ENCODE results near the gene TRPM3.

TRPM3 gene

GRCh38 chr9:70542311-70542931, 579.0 kb downstream of the TRPM3 start:
- DNase-seq: no peak

DNA sequence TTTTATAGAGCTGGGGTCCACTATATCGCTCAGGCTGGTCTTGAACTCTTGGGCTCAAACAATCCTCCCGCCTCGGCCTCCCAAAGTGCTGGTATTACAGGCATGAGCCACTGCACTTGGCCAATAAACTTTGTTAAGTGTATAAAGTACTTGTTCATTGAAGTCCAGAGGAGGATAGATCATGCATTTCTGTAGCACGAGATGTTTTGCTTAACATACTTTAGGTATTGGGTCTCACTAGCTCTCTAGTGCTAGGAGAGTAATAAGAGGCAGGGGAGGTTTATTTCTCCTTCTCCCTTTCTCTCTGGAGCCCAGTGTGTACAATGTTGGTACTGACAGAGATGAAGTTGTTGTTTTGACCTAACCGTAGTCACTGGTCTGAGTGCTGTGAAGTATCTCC, 581.4 kb downstream of the TRPM3 start:
- DNase-seq: no peak

GRCh38 chr9:70539526-70539925, 581.9 kb downstream of the TRPM3 start:
- no peak for DNase-seq

DNA sequence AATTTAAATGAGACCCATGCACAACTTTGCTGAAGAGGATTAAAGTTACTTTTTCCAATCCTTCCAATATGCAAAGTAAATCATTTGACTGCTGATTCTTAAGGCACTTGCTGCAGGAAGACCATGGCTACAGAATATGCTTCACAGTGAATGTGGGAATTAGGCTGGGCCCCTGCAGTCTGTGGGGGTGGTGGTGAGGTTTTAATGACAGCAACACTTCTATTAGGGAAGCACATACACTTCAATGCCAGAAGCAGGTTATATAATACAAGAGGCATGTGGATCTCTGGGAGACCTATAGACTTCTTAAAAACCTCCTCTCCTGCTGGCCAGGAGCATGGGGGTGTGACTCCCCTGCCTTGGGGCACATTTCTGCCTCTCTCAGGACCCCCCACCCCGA, 582.4 kb downstream of the TRPM3 start:
- no peak for DNase-seq

- DNase-seq: no peak
Observed at GRCh38 chr9:70537084-70537483, 584.3 kb downstream of the TRPM3 start.

- DNase-seq: no peak
Observed at GRCh38 chr9:70535546-70536323, 585.7 kb downstream of the TRPM3 start.

DNA sequence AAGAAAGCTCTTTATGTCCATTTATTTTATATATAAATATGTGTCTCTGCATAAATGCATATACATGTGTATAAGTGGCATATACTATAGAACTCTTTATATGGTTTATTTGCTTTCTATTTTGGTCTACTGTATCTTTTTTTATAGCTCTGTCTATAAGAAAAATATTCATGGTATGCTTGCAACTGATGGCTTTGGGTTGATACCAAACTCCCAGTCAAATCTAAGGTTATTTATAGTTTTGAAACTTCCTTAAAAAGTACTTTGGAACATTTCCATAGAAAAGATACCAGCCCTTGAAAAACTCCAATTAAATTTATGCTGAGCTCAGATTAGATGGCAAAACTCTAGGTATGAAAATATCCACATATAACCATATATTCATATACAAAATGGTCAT, 587.0 kb downstream of the TRPM3 start:
- DNase-seq: no peak

DNA sequence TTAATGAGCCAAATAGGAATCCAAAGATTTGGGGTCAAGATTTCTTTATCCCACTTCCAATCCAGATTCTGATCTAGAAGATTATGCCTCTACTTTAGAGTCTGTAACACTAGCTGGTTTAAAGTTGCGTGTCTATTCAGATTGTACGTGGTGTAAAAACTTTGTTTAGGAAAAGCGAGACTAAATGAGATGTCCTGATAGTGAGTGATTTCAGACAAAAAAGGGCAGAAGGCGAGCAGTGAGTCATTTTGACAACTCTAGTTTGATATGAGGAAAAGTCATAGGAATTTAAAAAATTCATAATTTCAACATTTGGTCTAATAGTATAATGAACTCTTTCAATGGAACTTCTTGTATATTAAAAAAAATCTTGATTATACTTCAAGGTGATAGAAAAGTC, 587.4 kb downstream of the TRPM3 start:
- no peak for DNase-seq

- DNase-seq: no peak
Observed at GRCh38 chr9:70533492-70533891, 587.9 kb downstream of the TRPM3 start.

DNA sequence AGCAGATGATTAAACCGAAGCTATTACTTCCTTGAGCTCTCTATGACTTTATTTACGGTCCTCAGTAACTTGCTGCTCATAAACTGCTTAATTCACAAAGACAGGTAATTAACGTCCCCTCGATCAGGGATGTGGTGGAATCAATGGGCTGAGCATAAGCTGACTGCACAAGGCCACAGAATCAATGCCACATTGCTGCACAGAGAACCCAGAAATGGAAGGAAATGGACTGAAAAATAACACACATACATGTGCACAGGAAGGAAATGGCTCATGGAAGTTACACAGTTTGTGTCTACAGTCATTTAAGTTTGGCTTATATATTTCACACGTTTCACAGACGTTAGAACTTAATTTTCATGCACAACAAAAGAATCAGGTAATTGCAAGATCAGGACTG, 588.7 kb downstream of the TRPM3 start:
- DNase-seq: no peak

GRCh38 chr9:70531311-70531710, 590.1 kb downstream of the TRPM3 start:
- no peak for DNase-seq

DNA sequence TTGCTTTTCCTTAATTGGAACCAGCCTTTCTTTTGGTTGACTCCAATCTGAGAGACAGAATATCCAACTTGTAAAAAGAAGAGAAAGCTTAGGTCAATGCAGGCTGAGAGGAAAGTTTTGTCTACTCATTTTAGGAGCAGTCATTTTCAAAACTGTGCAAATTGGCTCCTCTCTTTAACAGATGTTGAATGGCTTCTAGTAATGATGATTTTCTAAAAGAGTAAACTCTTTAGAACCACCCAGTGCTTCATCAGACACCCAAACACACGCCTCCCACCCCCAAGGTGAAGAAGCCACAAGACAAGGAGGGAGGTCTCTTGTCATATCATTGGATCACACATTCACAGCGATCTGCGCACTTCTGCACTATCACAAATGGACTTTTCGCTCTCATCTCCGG, 590.7 kb downstream of the TRPM3 start:
- DNase-seq: no peak

GRCh38 chr9:70529833-70530232, 591.6 kb downstream of the TRPM3 start:
- DNase-seq: peak in 1 of 2 experiments; percentile 0

GRCh38 chr9:70529377-70529776, 592.0 kb downstream of the TRPM3 start:
- DNase-seq: no peak

- DNase-seq: no peak
Observed at GRCh38 chr9:70526902-70527301, 594.5 kb downstream of the TRPM3 start.

- no peak for DNase-seq
Observed at GRCh38 chr9:70525519-70525918, 595.9 kb downstream of the TRPM3 start.

DNA sequence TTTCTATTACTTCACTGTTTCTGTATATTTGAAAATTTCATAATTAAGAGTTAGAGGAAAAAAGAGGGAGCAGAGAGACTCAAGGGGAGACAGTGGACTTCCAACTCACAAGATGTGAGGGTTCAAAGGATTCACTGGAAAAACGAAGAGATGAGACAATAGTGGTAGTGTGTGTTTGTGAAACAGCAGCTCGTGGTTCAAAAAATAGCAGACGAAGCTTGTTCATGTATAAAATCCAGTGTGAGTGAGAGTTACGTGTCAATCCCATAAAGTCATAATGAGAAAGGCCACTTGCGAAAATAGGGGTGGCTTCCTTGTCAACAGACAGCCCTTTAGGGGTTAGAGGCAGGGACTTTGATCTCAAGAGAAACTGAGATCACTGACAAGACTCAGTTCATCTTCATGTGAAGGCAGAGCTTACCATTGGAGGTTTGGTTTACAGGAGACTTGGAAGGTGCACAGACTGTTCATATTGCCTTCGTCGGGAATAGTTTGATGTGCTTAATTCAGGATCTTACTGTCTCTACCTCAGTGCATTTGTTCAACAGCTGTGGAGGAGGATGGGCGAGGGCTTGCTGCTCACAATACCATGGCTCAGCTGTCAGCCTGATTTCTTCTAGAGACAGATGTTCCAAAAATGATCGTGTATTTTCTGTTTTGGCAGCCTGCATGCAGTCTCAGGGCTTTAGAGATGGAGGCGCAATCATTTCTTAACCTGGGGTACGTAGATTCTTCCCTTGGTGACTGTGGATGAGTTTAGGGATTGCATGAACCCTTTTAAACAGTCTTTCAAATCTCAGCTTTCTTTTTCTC, 601.3 kb downstream of the TRPM3 start:
- DNase-seq: peak; percentile 4 to 62

GRCh38 chr9:70517926-70518610, 603.4 kb downstream of the TRPM3 start:
- DNase-seq: no peak

DNA sequence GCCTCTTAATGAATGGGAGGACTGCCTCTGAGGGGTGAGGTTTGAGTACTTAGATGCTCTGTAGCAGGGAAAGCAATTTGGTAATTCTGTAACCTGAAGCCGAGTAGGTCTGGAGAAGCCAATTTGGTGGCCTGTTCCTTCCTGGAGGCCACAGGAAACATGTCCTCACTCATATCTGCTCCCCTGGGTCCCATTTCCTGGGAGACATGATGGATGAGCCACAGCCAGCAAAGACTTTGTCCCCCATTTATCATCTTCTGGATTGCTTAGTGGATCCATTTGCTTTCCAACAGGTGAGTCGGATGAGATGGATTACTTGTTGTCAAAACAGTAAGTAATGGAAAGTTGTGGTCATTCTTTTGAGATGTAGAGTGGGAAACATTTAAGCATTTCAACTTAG, 607.1 kb downstream of the TRPM3 start:
- no peak for DNase-seq

DNA sequence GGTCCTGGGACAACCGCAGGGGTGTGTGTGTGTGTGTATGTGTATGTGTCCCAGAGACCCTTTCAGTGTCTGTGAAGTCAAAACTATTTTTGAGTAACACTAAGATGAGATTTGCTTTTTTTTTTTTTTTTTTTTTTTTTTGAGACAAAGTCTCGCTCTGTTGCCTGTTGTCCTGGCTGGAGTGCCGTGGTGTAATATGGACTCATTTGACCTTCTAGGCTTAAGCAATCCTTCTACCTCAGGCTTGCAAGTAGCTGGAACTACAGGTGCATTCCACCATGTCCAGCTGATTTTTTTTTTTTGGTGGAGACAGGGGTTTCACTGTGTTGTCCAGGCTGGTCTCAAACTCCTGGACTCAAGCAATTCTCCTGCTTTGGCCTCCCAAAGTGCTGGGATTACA, 609.6 kb downstream of the TRPM3 start:
- DNase-seq: no peak

DNA sequence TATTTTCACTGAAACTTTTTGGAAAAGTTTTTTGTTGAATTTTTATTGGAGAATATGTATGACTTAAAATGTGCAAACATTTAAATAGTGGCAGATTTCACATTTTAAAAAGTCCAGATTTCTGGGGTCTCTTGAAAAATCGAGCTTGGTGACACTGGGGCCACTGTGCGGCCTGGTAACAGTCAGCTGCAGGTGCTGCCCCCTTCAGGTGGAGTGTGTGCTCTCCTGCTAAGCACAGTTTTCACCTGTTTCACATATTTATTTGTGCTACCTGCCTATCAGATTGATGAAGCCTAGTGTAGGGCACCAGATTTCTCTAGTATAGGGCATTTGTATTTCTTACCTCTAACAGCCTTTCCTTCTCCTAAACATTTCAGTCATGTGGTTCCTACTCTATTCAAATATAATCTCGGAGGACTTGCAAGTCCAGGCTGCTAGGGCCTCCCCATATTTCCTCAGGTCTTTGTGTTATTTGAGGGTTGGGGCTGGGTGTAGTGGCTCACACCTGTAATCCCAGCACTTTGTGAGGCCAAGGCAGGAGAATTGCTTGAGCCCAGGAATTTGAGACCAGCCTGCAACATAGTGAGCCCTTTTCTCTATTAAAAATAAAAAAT, 611.2 kb downstream of the TRPM3 start:
- peak in 1 of 2 experiments; percentile 5 for DNase-seq

GRCh38 chr9:70506159-70506558, 615.3 kb downstream of the TRPM3 start:
- DNase-seq: no peak

DNA sequence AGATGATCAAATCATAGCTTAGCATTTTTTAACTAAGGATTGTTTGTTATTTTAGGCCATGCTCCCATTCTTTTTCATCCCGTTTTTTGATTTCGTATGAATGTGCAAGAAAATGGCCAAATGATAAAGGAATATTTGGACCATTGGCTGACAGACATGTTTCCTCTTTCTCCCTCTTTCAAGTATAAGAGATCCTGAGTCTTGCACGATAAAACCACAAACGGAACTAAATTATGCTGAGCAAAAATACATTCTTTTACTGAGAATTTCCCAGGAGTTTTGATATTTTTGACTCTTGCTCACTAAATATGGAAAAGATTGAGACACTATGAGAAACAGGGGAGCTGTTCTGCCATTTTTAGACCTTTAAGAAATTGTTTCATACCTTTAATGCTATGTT, 616.6 kb downstream of the TRPM3 start:
- no peak for DNase-seq
